Raji (cell line): Measurements from ENCODE around the gene ATP2B3.

Experiments used
- POLR2A ChIP-seq: IDR thresholded peaks from 2 replicates; pipeline ENCODE4 v1.6.1; 2011; ENCODE audit warnings: low read depth, low read length, control low read depth; ENCODE audit not compliant: insufficient read depth

ATP2B3 gene

GRCh38 chrX:153580700-153581386, 63.4 kb downstream of the ATP2B3 start:
- no peak for TF ChIP-seq POLR2A

GRCh38 chrX:153582896-153583295, 65.5 kb downstream of the ATP2B3 start:
- TF ChIP-seq POLR2A: no peak

DNA sequence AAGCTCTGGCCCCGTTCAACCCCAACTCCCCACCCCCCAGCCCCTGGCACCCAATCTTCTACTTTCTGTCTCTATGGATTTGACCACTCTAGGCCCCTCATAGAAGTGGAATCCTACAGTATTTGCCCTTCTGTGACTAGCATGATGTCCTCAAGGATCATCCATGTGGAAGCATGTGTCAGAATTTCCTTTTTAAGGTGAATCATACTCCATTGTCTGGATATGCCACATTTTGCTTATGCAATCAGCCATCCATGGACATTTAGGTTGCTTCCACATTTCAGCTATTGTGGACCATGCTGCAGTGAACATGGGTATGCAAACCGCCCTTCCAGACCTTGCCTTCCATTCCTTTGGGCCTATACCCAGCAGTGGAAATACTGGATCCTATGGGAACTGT, 66.0 kb downstream of the ATP2B3 start:
- TF ChIP-seq POLR2A: no peak

DNA sequence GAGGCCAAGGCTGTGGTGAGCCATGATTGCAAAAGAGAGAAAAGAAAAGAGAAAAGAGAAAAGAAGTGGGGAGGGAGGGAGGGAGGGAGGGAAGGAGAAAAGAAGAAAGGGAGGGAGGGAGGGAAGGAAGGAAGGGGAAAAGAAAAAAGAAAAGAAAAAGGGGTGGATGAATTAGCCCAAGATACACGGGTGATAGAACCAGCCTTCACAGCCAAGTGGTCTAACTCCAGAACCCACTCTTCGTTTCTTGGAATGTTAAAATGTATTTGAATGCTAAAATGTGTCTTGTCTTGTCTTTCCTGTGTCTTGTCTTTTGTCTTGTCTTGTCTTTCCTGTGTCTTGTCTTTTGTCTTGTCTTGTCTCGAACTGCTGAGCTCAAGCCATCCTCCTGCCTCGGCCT, 68.4 kb downstream of the ATP2B3 start:
- no peak for TF ChIP-seq POLR2A

DNA sequence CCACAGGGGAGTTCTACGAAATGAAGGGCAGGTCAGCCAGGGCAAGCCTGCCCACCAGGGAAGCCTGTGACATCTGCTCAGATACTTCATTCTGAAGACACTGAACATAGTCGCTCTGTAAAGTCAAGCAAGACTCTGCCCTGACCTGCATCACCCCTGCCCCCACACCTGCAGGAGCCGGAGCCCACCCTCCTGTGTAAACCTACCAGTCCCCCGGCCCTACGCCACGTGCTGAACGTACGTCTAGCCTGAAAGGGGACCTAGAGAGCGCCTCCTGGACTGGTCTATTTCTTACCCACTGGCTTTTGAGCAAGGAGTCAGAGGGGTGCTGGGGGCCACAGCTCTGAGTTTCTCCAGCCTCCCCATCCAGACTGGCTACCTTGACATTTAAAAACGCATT, 69.9 kb downstream of the ATP2B3 start:
- TF ChIP-seq POLR2A: no peak

- TF ChIP-seq POLR2A: no peak
Observed at GRCh38 chrX:153588021-153588781, 70.8 kb downstream of the ATP2B3 start.

- TF ChIP-seq POLR2A: no peak
Observed at GRCh38 chrX:153588782-153589446, 71.5 kb downstream of the ATP2B3 start.

DNA sequence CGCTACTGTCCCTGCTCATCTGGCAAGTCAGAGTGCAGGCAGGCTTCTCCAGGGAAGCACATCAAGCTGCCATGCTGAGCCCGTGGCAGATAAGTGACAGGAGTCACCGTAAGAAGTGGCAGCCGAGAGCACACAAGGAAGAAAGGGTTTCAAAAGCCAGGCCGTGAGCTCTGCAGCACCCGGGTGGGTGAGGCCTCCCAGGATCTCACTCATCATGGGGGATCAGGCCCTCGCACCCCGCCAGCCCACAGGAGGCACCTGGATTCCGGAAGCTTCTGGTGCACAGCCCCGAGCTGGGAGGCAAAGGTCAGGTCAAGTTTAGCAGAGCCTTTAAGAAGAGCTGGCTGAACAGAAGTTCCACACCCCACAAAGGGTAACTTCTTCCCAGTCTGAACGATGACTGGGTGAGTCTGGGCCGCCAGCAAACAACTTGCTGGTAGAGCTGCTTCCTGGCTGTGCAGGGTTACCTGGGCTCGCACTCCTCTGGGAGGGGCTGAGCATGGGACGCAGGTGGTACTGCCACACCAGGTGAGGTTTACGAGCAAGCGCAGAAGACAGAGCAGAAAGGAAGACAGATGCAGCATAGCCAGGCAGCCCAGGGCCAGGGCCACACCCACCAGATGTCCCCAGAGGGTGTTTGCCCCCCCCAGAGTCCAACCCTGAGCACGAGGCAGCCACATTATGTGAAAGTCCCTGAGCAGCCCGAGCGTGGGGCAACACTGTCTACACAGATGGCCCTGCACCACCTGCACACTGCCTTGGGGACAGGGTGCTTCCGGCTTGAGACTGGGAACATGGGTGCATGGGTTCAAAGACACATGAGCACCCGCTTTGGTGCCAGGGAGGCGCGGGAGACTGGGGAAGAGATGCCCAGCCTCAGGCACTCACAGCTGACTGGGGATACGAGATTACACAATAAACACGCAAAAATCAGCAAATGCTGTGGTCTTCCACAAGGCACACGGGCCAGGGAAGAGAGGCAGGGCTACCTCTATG, 73.8 kb downstream of the ATP2B3 start:
- no peak for TF ChIP-seq POLR2A

GRCh38 chrX:153592091-153592833, 74.8 kb downstream of the ATP2B3 start:
- no peak for TF ChIP-seq POLR2A

GRCh38 chrX:153592966-153593688, 75.7 kb downstream of the ATP2B3 start:
- TF ChIP-seq POLR2A: no peak

GRCh38 chrX:153593811-153594500, 76.5 kb downstream of the ATP2B3 start:
- no peak for TF ChIP-seq POLR2A

DNA sequence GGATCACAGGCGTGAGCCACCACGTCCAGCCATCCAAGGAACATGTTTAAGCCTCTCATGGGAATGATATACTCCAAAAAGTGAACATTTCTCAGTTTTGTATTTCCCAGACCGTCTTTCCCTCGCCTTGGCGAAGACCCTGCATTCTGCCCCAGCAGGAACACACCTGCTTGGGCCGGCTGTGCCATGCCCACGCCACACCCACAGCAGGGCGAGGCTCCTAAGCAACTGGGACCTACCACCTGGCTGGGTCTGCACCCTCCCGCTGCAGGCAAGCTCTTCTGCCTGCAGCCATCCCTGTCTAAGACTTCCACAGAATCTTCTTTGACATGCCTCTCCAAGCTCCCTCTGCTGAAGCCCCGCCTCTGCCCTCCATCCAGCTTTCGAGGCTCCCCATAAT, 77.9 kb downstream of the ATP2B3 start:
- TF ChIP-seq POLR2A: no peak
